Panc1 (cell line): ENCODE results near the gene TPP1.

ENCODE experiments used
- CTCF ChIP-seq: fragments of 450-650 bp; IDR thresholded peaks from 2 replicates; pipeline ENCODE4 v1.5.1; 2017; ENCODE audit warnings: mild to moderate bottlenecking
- POLR2AphosphoS5 ChIP-seq: IDR thresholded peaks from 2 replicates; pipeline ENCODE4 v1.6.1; 2012; ENCODE audit warnings: mild to moderate bottlenecking, low read depth, low read length, moderate library complexity
- REST ChIP-seq, 2 experiments: IDR thresholded peaks; 2 replicates each; pipeline ENCODE4 v1.6.1; 2011 to 2012; ENCODE audit warnings: low read depth in 2 of 2, control low read depth in 1 of 2, low read length in 1 of 2, mild to moderate bottlenecking in 1 of 2, moderate library complexity in 1 of 2; ENCODE audit not compliant: insufficient read depth in 1 of 2
- TCF7L2 ChIP-seq: IDR thresholded peaks from 2 replicates; pipeline ENCODE4 v1.6.1; 2011; ENCODE audit warnings: mild to moderate bottlenecking, low read depth, low read length, inconsistent platforms

- no peak for TF ChIP-seq POLR2AphosphoS5
- no peak for TF ChIP-seq REST (IDR thresholded peaks at IDR 0.05; ENCODE audit: insufficient read depth in 1 of 2, low read depth in 2 of 2, low read length in 1 of 2)
- no peak for TF ChIP-seq CTCF
- no peak for TF ChIP-seq TCF7L2
Measured at GRCh38 chr11:6638429-6638828, 19.2 kb upstream of the TPP1 start.
